GM19467 (cell line): Measurements from ENCODE around the gene TRIP13.
"Not testable (repeated sequence)": the region's sequence is repeated elsewhere in the genome, so short reads cannot be mapped to it uniquely, and the experiment has no call there.

ENCODE experiments used
- ATAC-seq: cut with Tn5 transposase; IDR thresholded peaks from one replicate; pipeline ENCODE4 v1.9.1; 2021; ENCODE audit warnings: mild to moderate bottlenecking, moderate library complexity; ENCODE audit not compliant: unreplicated experiment

The TRIP13 gene

DNA sequence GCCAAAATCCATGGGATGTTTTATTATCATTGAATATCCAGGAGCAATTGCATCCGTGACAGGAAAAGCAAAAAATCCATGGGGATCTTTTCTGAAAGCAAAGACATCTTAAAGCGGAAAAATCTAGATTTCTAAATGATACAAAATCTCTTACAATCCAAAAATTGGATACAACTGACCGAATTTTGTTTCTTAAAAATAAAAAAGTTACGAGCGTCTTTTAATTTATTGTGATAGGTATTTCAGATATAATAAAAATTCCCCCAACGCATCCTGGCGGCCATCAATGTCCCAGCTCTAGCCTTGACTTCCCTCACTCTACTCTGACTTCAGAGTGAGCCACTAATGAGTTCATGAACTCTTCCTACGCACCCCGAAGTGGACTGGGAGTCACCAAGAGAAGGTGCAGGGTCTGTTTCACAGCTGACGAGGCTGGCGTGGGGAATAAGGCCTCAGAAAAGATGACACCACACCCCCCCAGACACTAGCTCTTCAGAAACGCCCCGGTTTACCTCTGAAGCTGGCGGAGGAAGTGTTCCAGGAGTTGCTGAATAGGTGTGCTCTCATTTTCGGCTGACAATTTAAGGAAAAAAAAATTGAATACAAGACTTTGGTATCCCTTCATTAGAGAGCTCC is 3.5 kb upstream of the TRIP13 start:
- no peak for ATAC-seq

DNA sequence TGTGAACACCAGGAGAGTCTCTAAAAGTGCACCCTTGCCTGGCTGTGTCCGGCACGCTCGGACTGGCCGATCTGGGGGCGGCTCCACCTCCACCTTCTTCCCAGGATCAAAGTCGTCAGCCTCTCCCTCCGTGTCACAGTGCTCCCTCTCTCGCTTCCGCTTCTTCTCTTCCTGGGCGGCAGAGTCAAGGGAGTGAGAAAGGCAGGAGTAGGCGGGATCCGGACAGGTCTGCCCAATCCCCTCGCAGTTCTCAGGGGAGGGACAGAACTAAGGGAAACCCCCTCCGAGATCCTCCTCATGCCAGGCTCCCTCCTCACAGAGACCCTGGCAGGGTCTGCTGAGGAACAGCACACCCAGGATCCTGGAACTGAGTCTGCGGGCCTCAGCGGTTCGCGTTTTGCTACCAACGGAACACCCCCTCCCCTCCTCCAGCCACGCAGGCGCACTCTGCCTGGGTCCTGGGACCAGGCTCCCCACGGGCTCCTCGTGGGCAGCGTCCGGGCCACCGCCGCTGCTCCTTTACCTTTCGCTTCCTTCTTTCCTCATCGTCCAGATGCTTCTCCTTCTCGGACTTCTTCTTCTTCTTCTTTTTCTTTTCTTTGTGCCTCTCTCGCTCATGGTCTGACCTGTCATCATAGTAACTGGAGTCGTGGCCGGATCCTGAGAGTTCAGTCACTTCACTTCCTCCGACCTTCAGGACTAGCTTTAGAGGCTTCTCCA is 1.4 kb upstream of the TRIP13 start:
- no peak for ATAC-seq

GRCh38 chr5:891837-892393 is 769 bp upstream of the TRIP13 start:
- ATAC-seq: peak; percentile 2

GRCh38 chr5:893137-893506 is 438 bp downstream of the TRIP13 start:
- ATAC-seq: peak; percentile 17

- no peak for ATAC-seq
Observed at GRCh38 chr5:893711-894110, 1.0 kb downstream of the TRIP13 start.

- ATAC-seq: no peak
Observed at GRCh38 chr5:900781-901180, 8.1 kb downstream of the TRIP13 start.

GRCh38 chr5:902129-902916 is 9.6 kb downstream of the TRIP13 start:
- no peak for ATAC-seq

GRCh38 chr5:903756-904096 is 11.0 kb downstream of the TRIP13 start:
- ATAC-seq: no peak

GRCh38 chr5:905139-905642 is 12.5 kb downstream of the TRIP13 start:
- ATAC-seq: no peak

DNA sequence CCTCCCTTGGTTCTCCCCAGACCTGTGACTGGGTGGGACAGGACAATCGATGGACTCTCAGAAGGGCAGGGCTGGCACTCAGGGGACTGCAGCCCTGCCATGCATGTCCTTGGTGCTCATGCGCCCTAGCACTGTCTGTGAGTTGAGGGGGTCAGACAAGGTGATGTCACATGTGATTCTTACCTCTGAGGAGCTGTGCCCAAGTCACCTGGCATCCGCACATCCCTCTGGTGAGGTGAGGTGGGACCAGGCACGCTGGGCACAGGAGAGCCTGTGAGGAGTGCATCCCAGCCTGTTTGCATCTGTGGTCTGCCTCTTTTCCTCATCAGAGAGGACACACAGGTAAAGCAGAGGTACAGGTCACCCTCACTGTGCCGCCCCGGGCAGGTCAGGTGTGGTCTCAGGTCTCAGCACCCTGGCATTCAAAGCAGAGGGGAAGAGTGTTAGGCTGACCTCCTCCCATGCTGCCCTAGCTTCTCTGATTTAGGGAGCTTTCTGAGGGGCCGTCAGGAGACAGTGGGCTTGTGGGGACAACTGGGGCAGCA is 14.8 kb downstream of the TRIP13 start:
- ATAC-seq: no peak

DNA sequence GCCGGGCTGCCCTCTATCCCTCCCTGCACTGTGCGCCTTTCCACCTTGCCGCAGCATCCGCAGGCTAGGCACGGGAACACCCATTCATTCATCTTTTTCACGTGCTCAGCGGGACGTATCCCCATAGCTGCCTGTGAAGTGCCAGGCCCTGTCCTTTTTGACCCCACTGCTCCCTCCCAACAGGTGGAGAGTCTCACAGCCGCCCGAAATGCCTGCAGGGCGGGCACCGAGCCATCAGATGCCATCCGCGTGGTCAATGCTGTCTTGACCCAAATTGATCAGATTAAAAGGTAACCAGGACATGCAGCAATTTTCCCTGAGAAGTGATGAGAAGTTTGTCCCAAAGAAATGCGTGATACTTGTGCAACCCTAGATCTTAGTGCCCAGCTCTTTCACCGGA is 15.5 kb downstream of the TRIP13 start:
- no peak for ATAC-seq

DNA sequence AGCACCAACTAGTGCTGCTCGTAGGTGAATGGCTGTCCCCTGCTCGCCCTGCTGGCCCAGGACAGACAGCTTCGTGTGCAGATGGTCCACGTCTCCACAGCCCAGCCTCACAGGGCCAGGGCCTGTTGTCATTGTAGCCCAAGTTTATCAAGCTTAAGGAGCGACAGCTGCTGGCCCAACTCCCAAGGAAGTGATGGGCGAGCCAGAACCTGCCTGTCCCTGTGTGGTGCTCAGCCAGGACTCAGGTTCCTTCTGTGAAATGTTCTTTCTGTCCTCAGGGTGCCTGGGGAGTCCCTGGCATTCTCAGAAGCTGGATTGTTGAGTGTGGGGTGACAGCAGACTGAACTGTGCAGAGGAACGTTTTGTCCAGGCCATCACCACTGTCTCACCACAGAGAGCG is 16.4 kb downstream of the TRIP13 start:
- ATAC-seq: no peak

- ATAC-seq: no peak
Observed at GRCh38 chr5:909994-910768, 17.5 kb downstream of the TRIP13 start.

DNA sequence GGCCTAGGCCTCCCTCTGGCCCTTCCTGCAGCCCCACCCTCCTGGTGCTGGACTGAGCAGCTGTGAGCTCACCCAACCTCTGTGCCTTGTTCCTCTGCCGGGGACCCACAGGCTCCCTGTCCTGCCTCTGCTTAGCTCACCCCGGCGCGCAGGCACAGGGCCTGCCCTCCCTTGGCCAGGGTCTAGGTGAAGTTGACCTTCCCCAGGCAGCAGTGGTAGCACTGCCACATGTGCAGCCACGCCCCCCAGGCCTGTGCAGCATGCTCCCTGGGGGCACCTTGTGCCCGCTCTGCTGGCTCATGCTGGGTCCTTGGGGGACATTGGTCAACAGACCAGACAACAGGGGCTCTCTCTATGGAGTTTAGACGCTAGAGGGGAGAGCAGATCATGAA is 18.1 kb downstream of the TRIP13 start:
- no peak for ATAC-seq

GRCh38 chr5:911601-912000 is 18.9 kb downstream of the TRIP13 start:
- no peak for ATAC-seq

DNA sequence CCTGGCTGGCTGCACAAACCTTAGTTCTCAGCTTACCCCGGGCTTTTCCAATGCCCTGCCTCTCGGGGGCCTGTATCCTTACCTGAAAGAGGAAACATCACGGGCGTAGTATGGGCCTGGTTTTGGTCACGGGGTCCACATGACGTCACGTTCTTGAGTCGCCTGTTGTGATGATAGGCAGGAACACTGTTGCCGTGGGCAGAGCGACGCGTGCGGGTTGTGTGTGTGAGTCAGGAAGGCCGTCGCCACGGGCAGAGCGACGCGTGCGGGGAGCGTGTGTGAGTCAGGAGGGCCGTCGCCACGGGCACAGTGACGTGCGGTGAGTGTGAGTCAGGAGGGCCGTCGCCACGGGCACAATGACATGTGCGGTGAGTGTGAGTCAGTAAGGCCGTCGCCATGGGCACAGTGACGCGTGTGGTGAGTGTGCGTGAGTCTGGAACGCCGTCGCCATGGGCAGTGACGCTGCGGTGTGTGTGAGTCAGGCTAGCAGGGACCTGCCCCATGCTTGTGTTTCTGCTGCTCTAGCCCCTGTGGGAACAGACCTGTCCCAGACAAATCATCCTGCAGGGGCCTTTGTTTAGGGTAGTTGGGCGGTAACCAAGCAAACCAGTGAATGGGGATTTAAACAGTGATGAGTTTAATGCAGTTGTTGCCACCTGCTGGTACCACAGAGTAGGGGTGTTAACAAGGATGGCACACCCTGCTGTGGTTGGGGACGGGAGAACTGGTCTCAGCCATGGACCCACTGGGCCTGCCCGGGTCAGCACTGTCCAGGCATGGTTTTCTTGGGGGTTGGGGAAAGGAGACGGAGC is 19.8 kb downstream of the TRIP13 start:
- no peak for ATAC-seq

DNA sequence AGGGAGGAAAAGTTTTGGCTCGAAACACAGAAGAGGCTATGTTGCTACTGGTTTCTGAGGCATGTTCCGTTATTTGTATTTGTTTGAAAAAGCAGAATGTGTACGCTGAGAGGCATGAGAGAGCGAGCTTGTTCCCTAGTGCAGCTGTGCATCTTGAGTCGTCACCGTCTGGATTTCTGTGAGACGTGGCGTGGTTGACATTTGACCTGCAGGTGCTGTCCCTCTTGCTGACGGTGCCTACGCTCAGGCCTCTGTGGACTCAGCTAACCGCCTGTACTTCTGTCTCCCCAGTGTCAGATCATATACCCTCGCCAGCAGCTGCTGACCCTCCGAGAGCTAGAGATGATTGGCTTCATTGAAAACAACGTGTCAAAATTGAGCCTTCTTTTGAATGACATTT is 21.5 kb downstream of the TRIP13 start:
- no peak for ATAC-seq

DNA sequence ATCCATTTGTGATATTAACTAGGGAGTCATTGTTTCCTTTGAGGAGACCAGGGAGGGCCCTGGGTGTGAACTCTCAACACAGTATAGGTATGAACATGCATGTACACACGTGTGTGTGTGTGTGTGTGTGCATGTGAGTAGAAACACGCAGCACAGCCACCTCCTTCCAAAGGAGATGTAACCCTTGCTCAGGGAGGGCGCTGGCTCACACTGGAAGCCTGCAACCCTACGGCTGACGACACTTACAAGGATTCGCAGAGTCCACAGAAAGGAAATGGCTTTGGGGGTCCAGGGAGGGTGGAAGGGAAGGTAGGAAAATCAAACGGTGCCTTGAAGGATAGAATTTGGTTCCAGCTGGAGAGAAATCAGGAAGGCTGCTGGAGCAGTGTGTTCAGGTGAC is 21.9 kb downstream of the TRIP13 start:
- no peak for ATAC-seq

GRCh38 chr5:915346-915745 is 22.7 kb downstream of the TRIP13 start:
- ATAC-seq: not testable (repeated sequence)

GRCh38 chr5:915946-916345 is 23.3 kb downstream of the TRIP13 start:
- no peak for ATAC-seq
